HCT116 (cell line): ENCODE measurements around the gene EEF1G.
"Not testable (repeated sequence)": the region's sequence is repeated elsewhere in the genome, so short reads cannot be mapped to it uniquely, and the experiment has no call there.

Experiments used
- EGR1 ChIP-seq: IDR thresholded peaks from 2 replicates; pipeline ENCODE4 v1.6.1; 2012; ENCODE audit warnings: low read depth
- EZH2 ChIP-seq: fragments of 200-600 bp; sonication (generic); IDR thresholded peaks from 2 replicates; pipeline ENCODE4 v1.6.1; 2017; ENCODE audit warnings: antibody characterized with exemption, mixed run types
- RAD21 ChIP-seq: IDR thresholded peaks from 2 replicates; pipeline ENCODE4 v1.6.1; 2012; ENCODE audit warnings: low read depth, mild to moderate bottlenecking
- SP1 ChIP-seq: IDR thresholded peaks from 2 replicates; pipeline ENCODE4 v1.6.1; 2012; ENCODE audit warnings: low read depth
- TF ChIP-seq, protein P1 (sequence below), 3 experiments: fragments of 200-600 bp in 1 of 3; sonication (generic) in 1 of 3; IDR thresholded peaks in 2 of 3; conservative IDR thresholded peaks in 1 of 3; 2 replicates each; pipeline ENCODE4 v1.5.1; 2012 to 2017; ENCODE audit warnings: low read depth in 2 of 3, low read length in 2 of 3, antibody characterized with exemption in 1 of 3, borderline replicate concordance in 1 of 3, control low read depth in 1 of 3, mild to moderate bottlenecking in 1 of 3, mixed read lengths in 1 of 3, mixed run types in 1 of 3, moderate library complexity in 1 of 3; ENCODE audit not compliant: insufficient read depth in 1 of 3

DNA sequence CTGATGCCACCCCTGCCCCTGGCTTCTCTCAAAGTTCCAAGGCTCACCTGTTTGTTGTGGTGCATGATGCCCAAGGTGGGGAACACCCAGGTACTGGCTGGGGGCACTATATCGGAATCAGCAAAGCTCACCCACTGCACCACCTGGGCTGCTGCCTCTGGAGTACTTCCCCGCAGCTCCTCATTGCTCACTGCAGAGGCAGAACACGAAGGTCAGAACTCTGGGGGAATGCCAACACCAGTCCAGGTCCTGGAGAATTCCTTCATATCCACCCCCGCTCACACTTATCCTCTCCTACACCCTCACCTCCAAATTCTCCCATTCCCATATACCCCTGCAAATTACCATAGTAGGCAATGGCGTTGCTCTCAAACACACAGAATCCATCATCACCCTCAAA lies 2.2 kb downstream of the EEF1G start:
- TF ChIP-seq, protein P1, sequence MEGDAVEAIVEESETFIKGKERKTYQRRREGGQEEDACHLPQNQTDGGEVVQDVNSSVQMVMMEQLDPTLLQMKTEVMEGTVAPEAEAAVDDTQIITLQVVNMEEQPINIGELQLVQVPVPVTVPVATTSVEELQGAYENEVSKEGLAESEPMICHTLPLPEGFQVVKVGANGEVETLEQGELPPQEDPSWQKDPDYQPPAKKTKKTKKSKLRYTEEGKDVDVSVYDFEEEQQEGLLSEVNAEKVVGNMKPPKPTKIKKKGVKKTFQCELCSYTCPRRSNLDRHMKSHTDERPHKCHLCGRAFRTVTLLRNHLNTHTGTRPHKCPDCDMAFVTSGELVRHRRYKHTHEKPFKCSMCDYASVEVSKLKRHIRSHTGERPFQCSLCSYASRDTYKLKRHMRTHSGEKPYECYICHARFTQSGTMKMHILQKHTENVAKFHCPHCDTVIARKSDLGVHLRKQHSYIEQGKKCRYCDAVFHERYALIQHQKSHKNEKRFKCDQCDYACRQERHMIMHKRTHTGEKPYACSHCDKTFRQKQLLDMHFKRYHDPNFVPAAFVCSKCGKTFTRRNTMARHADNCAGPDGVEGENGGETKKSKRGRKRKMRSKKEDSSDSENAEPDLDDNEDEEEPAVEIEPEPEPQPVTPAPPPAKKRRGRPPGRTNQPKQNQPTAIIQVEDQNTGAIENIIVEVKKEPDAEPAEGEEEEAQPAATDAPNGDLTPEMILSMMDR (IDR thresholded peaks at IDR 0.05 in 2 of 3, conservative IDR thresholded peaks at IDR 0.05 in 1 of 3; ENCODE audit: borderline replicate concordance in 1 of 3, insufficient read depth in 1 of 3, low read depth in 2 of 3, low read length in 2 of 3), result not testable (repeated sequence)
- TF ChIP-seq EGR1, EZH2, SP1, RAD21: not testable (repeated sequence)
